Adrenal gland (tissue), 12 donors: Measurements from ENCODE around the gene TMOD1. TPM values are rescaled to one million over a fixed set of nuclear protein-coding genes. Genes with fewer than 3 reads are reported as not detected.

Experiments
- DNase-seq, 7 donors: peaks; one replicate each; pipeline ENCODE4 v3.0.0-alpha.2; 2019 to 2020
- H3K27ac ChIP-seq, 5 donors: fragments of 200-600 bp; sonication (generic) in 4 of 5; 1 replicate in 3 of 5; 2 replicates in 2 of 5; pipeline versions ENCODE4 v1.5.1 to v1.8.0; 2016 to 2020; ENCODE audit warnings: mild to moderate bottlenecking in 1 of 5
- H3K27me3 ChIP-seq: fragments of 200-600 bp; 2 replicates; pipeline ENCODE4 v1.8.0; 2021
- H3K36me3 ChIP-seq, 2 donors: fragments of 200-600 bp; replicated peaks in 1 of 2; 1 replicate in 1 of 2; 2 replicates in 1 of 2; pipeline versions ENCODE4 v1.5.1 to v1.8.0; 2018 to 2022
- H3K4me1 ChIP-seq, 2 donors: fragments of 200-600 bp; replicated peaks in 1 of 2; 1 replicate in 1 of 2; 2 replicates in 1 of 2; pipeline versions ENCODE4 v1.5.1 to v1.8.0; 2018 to 2021
- H3K4me3 ChIP-seq, 4 donors: fragments of 200-600 bp; sonication (generic) in 3 of 4; one replicate each; pipeline ENCODE4 v1.5.1; 2016 to 2018
- H3K9me3 ChIP-seq, 3 donors: fragments of 200-600 bp; sonication (generic) in 1 of 3; replicated peaks in 1 of 3; 1 replicate in 2 of 3; 2 replicates in 1 of 3; pipeline versions ENCODE4 v1.5.1 to v1.8.0; 2016 to 2021
- CTCF ChIP-seq, 6 experiments: fragments of 450-650 bp in 4 of 6; fragments of 200-600 bp in 2 of 6; sonication (generic) in 1 of 6; IDR thresholded peaks; 1 replicate in 5 of 6; 2 replicates in 1 of 6; pipeline versions ENCODE4 v1.5.1 to v1.8.0; 2016 to 2021; ENCODE audit warnings: antibody characterized with exemption in 6 of 6, mild to moderate bottlenecking in 2 of 6, moderate library complexity in 1 of 6
- POLR2A ChIP-seq, 2 donors: fragments of 450-650 bp; IDR thresholded peaks; one replicate each; pipeline ENCODE4 v1.6.1; 2017; ENCODE audit warnings: antibody characterized with exemption in 2 of 2, mild to moderate bottlenecking in 2 of 2, moderate library complexity in 1 of 2
- WGBS, 4 donors: extraction: QIAGEN DNeasy Blood & Tissue Kit in 2 of 4; methylation state at CpG; one replicate each; pipeline versions ENCODE4 v1.1.5 to v1.1.7; 2013 to 2017; 5-methylcytosine and 5-hydroxymethylcytosine counted together
- intact Hi-C, 2 donors: fragments of 100-400 bp; cut with DNase I; formaldehyde crosslinking; loops; one replicate each; pipeline versions ENCODE4 v1.14.1 to v1.15.0; 2022 to 2023
- polyA plus RNA-seq, 3 donors: library from polyadenylated mRNA; stranded (reverse); fragments of 200-250 nt in 2 of 3; fragments of 350-450 nt in 1 of 3; fragmentation: Illumina TruSeq in 1 of 3; extraction: RNeasy Lipid Tissue Mini Kit (QIAGEN cat#74804) in 1 of 3; gene quantifications; one replicate each; pipeline ENCODE4 v1.2.3, GENCODE V29; 2013 to 2014
- total RNA-seq, 9 donors: library from RNA; depleted of rRNA in 4 of 9; stranded (reverse); fragments of >200 nt in 4 of 9; fragments of 120-200 nt in 1 of 9; fragmentation: NEBNext Ultra II Directional in 1 of 9; extraction: Animal tissue kit (Norgen Biotek cat#: 25700) in 1 of 9; gene quantifications; one replicate each; pipeline versions ENCODE4 v1.1.0 to v1.2.4, GENCODE V29; 2013 to 2023
- donor health status: healthy with polysubstance abuse.
- donor health status: Bipolar disorder and iron deficiency.
- donor health status: DM: yes; HTN: yes; CAD: no.
- donor health status: DM: no; HTN: no; CAD: no.
- donor health status: DM: no; HTN: no; CAD: no.
- donor health status: DM: yes; HTN: yes; CAD: no.

TMOD1 gene
- total and polyA plus RNA-seq, 12 donors, result 23.9 to 91.2 (median 59.8) TPM

- DNase-seq, result no peak
- Histone ChIP-seq H3K36me3 (peaks cover 0 to 6% of the 10 kb centered on the region in 2 donors), H3K27ac (peak overlapping the region in 2 of 5 donors; percentile 42 to 62), H3K4me1 (peaks cover 2 to 17% of the 10 kb centered on the region in 2 donors), H3K9me3 (no peaks in the 10 kb centered on the region), H3K27me3 (no peaks in the 10 kb centered on the region), H3K4me3 (no peak overlapping the region)
- TF ChIP-seq POLR2A (IDR thresholded peaks at IDR 0.05) (no peak), CTCF (IDR thresholded peaks at IDR 0.05) (no peak)
- intact Hi-C loops, result no loop called here
- 73 to 86% (median 78%) methylated on average over 3 of the region's 3 CpGs for WGBS, 4 donors
These were observed 45.8 kb downstream of the TMOD1 start for GRCh38 chr9:97547098-97547829.

GRCh38 chr9:97548379-97548778, 46.9 kb downstream of the TMOD1 start:
- Histone ChIP-seq H3K4me1 (peaks cover 0 to 12% of the 10 kb centered on the region in 2 donors), H3K27me3 (no peaks in the 10 kb centered on the region), H3K9me3 (no peaks in the 10 kb centered on the region), H3K36me3 (peaks cover 0 to 8% of the 10 kb centered on the region in 2 donors), H3K27ac (peak overlapping the region in 2 of 5 donors; percentile 10 to 62), H3K4me3 (no peak overlapping the region)
- WGBS, 4 donors, result 85 to 92% (median 87%) methylated on average over 5 of the region's 5 CpGs
- intact Hi-C loops, result no loop called here
- TF ChIP-seq CTCF (IDR thresholded peaks at IDR 0.05), result no peak
- no peak for TF ChIP-seq POLR2A (IDR thresholded peaks at IDR 0.05)
- DNase-seq, result no peak

GRCh38 chr9:97548819-97549540, 47.5 kb downstream of the TMOD1 start:
- H3K4me3 ChIP-seq, result no peak overlapping the region
- peaks cover 0 to 12% of the 10 kb centered on the region in 2 donors for H3K4me1 ChIP-seq
- 76 to 87% (median 85%) methylated on average over 3 of the region's 3 CpGs for WGBS, 4 donors
- TF ChIP-seq POLR2A (IDR thresholded peaks at IDR 0.05) (no peak), CTCF (IDR thresholded peaks at IDR 0.05) (no peak)
- H3K27ac ChIP-seq, result peak overlapping the region in 1 of 5 donors; percentile 10
- intact Hi-C loops, result no loop called here
- peaks cover 0 to 14% of the 10 kb centered on the region in 2 donors for H3K36me3 ChIP-seq
- H3K27me3 ChIP-seq, result no peaks in the 10 kb centered on the region
- no peaks in the 10 kb centered on the region for H3K9me3 ChIP-seq
- peak in 1 of 7 donors; percentile 20 for DNase-seq

- 92 to 100% (median 93%) methylated on average over 1 of the region's 1 CpG for WGBS, 4 donors
- Histone ChIP-seq H3K27ac (no peak overlapping the region), H3K36me3 (peaks cover 0 to 14% of the 10 kb centered on the region in 2 donors), H3K9me3 (no peaks in the 10 kb centered on the region), H3K4me3 (no peak overlapping the region), H3K27me3 (no peaks in the 10 kb centered on the region), H3K4me1 (peaks cover 0 to 10% of the 10 kb centered on the region in 2 donors)
- TF ChIP-seq CTCF (IDR thresholded peaks at IDR 0.05) (no peak), POLR2A (IDR thresholded peaks at IDR 0.05) (no peak)
- intact Hi-C loops, result no loop called here
- no peak for DNase-seq
These were observed 48.9 kb downstream of the TMOD1 start for GRCh38 chr9:97550386-97550785.
